K562 (cell line): ENCODE data around the gene TXK. TPM values are rescaled to one million over a fixed set of nuclear protein-coding genes. Genes with fewer than 3 reads are reported as not detected.

Experiments used
- ATAC-seq: fragments of 200-7000 bp; cut with Tn5 transposase; 3 replicates; pipeline ENCODE4 v1.9.1; 2020; ENCODE audit warnings: moderate library complexity
- BruUV-seq: library from RNA; stranded (reverse); fragments of 400-500 nt; replicated peaks from 2 replicates; lab custom pipeline; 2021; lab: Mats Ljungman, UMichigan
- CTCF ChIA-PET: fragments of 300-600 bp; formaldehyde crosslinking; extraction: SDS; loops from one replicate; lab custom pipeline; 2021; ENCODE audit warnings: low intra/inter-chr PET ratio; lab: Yijun Ruan, JAX
- POLR2A ChIA-PET: fragments of 300-600, 350-650 bp; sonication (Branson Sonifier 250); formaldehyde crosslinking; extraction: SDS; loops from one replicate; lab custom pipeline; 2021; ENCODE audit warnings: antibody characterized with exemption, inconsistent platforms; lab: Yijun Ruan, JAX
- DNase-seq, 4 experiments: peaks; one replicate each; pipeline versions ENCODE4 v3.0.0 to v3.0.0-alpha.2; 2011 to 2018; ENCODE audit warnings: low spot score in 3 of 4, mixed read lengths in 3 of 4; ENCODE audit errors: extremely low read depth in 1 of 4
- FAIRE-seq: peaks from 2 replicates; lab custom pipeline; 2011; peaks lifted over from hg19 to GRCh38; lab: Jason Lieb, UNC
- H2AFZ ChIP-seq: 2 replicates; pipeline ENCODE4 v1.6.0; 2011; ENCODE audit warnings: low read depth, low read length, control low read depth, inconsistent platforms
- H3K27ac ChIP-seq: fragments of 200-600 bp; 3 replicates; pipeline ENCODE4 v1.8.0; 2011; ENCODE audit warnings: low read depth, mild to moderate bottlenecking, control low read depth, inconsistent platforms, low read length, moderate library complexity, mixed read lengths; ENCODE audit errors: extremely low read depth
- H3K27me3 ChIP-seq, 2 experiments: fragments of 300-600 bp in 1 of 2; 2 replicates in 1 of 2; 3 replicates in 1 of 2; pipeline versions ENCODE4 v1.6.0 to v1.8.0; 2011; ENCODE audit warnings: inconsistent platforms in 2 of 2, low read length in 2 of 2, mild to moderate bottlenecking in 1 of 2, mixed read lengths in 1 of 2, moderate library complexity in 1 of 2; ENCODE audit not compliant: control insufficient read depth in 2 of 2, insufficient read depth in 2 of 2
- H3K36me3 ChIP-seq: fragments of 300-600 bp; 3 replicates; pipeline ENCODE4 v1.8.0; 2011; ENCODE audit warnings: mild to moderate bottlenecking, low read length, inconsistent platforms; ENCODE audit not compliant: control insufficient read depth, insufficient read depth
- H3K4me1 ChIP-seq, 2 experiments: fragments of 200-600 bp in 1 of 2; replicated peaks in 1 of 2; 2 replicates in 1 of 2; 3 replicates in 1 of 2; pipeline versions ENCODE4 v1.5.1 to v1.8.0; 2011; ENCODE audit warnings: inconsistent platforms in 2 of 2, low read length in 2 of 2, mild to moderate bottlenecking in 1 of 2, mixed read lengths in 1 of 2, moderate library complexity in 1 of 2; ENCODE audit not compliant: control insufficient read depth in 2 of 2, insufficient read depth in 2 of 2
- H3K4me2 ChIP-seq: 2 replicates; pipeline ENCODE4 v1.6.1; 2011; ENCODE audit warnings: low read length, control low read depth, inconsistent platforms, mixed read lengths; ENCODE audit not compliant: insufficient read depth
- H3K4me3 ChIP-seq: fragments of 200-600 bp; sonication (generic), shearing (Covaris generic); 2 replicates; pipeline ENCODE4 v1.5.1; 2016; ENCODE audit warnings: control low read depth, inconsistent platforms
- H3K79me2 ChIP-seq: fragments of 200-600 bp; 3 replicates; pipeline ENCODE4 v1.8.0; 2011; ENCODE audit warnings: low read length, inconsistent platforms; ENCODE audit not compliant: control insufficient read depth, insufficient read depth
- H3K9ac ChIP-seq, 2 experiments: 2 replicates each; pipeline versions ENCODE4 v1.6.0 to v1.6.1; 2011; ENCODE audit warnings: low read depth in 2 of 2, low read length in 2 of 2, control low read depth in 1 of 2, inconsistent platforms in 1 of 2, mild to moderate bottlenecking in 1 of 2, mixed read lengths in 1 of 2; ENCODE audit not compliant: insufficient read depth in 1 of 2
- H3K9me1 ChIP-seq: one replicate; pipeline ENCODE4 v1.6.0; 2011; ENCODE audit warnings: inconsistent platforms, mild to moderate bottlenecking, low read length, moderate library complexity; ENCODE audit not compliant: control insufficient read depth, insufficient read depth
- H3K9me3 ChIP-seq: replicated peaks from 2 replicates; pipeline ENCODE4 v1.5.1; 2011; ENCODE audit warnings: low read depth, low read length, inconsistent platforms; ENCODE audit not compliant: control insufficient read depth, insufficient read depth
- H4K20me1 ChIP-seq: replicated peaks from 2 replicates; pipeline ENCODE4 v1.6.1; 2011; ENCODE audit warnings: low read length, inconsistent platforms, mixed read lengths; ENCODE audit not compliant: control insufficient read depth, insufficient read depth
- CBX3 ChIP-seq, 2 experiments: IDR thresholded peaks; 1 replicate in 1 of 2; 2 replicates in 1 of 2; pipeline ENCODE4 v1.6.1; 2012; ENCODE audit warnings: inconsistent platforms in 2 of 2, low read length in 2 of 2, borderline replicate concordance in 1 of 2, control low read depth in 1 of 2
- NFRKB ChIP-seq: fragments of 450-650 bp; IDR thresholded peaks from 2 replicates; pipeline ENCODE4 v1.6.1; 2016; ENCODE audit warnings: low read depth
- NR2C2 ChIP-seq, 2 experiments: fragments of 200-800 bp in 1 of 2; sonication (Bioruptor generic) in 1 of 2; sonication (generic) in 1 of 2; formaldehyde crosslinking in 1 of 2; IDR thresholded peaks; 2 replicates each; pipeline versions ENCODE4 v1.6.1 to v1.8.0; 2016 to 2022; ENCODE audit warnings: mild to moderate bottlenecking in 1 of 2, missing compliant biosample characterization in 1 of 2, missing genetic modification characterization in 1 of 2, missing genetic modification reagents in 1 of 2
- PML ChIP-seq: IDR thresholded peaks from 2 replicates; pipeline ENCODE4 v1.6.1; 2012; ENCODE audit warnings: low read length, inconsistent platforms
- ZBTB17 ChIP-seq: fragments of 450-650 bp; formaldehyde crosslinking; IDR thresholded peaks from 2 replicates; pipeline ENCODE4 v1.4.0; 2020; ENCODE audit warnings: mild to moderate bottlenecking
- ZNF584 ChIP-seq: fragments of 200-800 bp; sonication (Bioruptor generic); IDR thresholded peaks from 2 replicates; pipeline ENCODE4 v1.6.1; 2016; ENCODE audit warnings: low read depth, mild to moderate bottlenecking, missing genetic modification characterization, missing compliant biosample characterization
- WGBS: fragments of 100-300 bp; shearing (Covaris generic); methylation state at CpG from one replicate; pipeline ENCODE4 v1.1.6; 2016; ENCODE audit warnings: low coverage, mixed read lengths; ENCODE audit not compliant: insufficient coverage; ENCODE audit errors: missing lambda C conversion rate; 5-methylcytosine and 5-hydroxymethylcytosine counted together
- in situ Hi-C: fragments of 300-500 bp; cut with MboI; formaldehyde crosslinking; loops from 4 replicates; pipeline ENCODE4 v1.15.0; 2018; ENCODE audit warnings: inconsistent platforms, mixed read lengths
- intact Hi-C: fragments of 100-400 bp; cut with micrococcal nuclease; formaldehyde crosslinking; loops from 2 replicates; pipeline ENCODE4 v1.14.2; 2022
- polyA plus RNA-seq, 8 experiments: library from polyadenylated mRNA; depleted of rRNA in 4 of 8; stranded (reverse) in 5 of 8; unstranded in 3 of 8; fragments of >200 nt; fragmentation: Nextera tagmentation in 2 of 8; fragmentation: Illumina TruSeq in 1 of 8; extraction: Ambion mirVana in 2 of 8; extraction: Trizol in 1 of 8; gene quantifications; 2 replicates each; pipeline versions ENCODE4 v1.2.1 to v1.2.3, GENCODE V29; 2011 to 2014; ENCODE audit warnings: inconsistent platforms in 1 of 8, missing spikeins in 1 of 8
- total RNA-seq, 7 experiments: library from RNA; depleted of rRNA in 6 of 7; stranded (reverse); fragments of >200 nt in 6 of 7; fragmentation: Illumina TruSeq in 2 of 7; extraction: Trizol in 2 of 7; gene quantifications; 2 replicates each; pipeline versions ENCODE4 v1.2.1 to v1.2.3, GENCODE V29; 2011 to 2021; ENCODE audit warnings: low replicate concordance in 1 of 7
- TF ChIP-seq, protein P1 (sequence below): fragments of 250-450 bp; sonication (Bioruptor Pico); IDR thresholded peaks from 2 replicates; pipeline ENCODE4 v1.4.0; 2020; ENCODE audit warnings: mild to moderate bottlenecking, moderate library complexity, borderline replicate concordance
- TF ChIP-seq, protein P2 (sequence below): sonication (generic); formaldehyde crosslinking; IDR thresholded peaks from 2 replicates; pipeline ENCODE4 v1.9.0; 2022; ENCODE audit warnings: mild to moderate bottlenecking, missing genetic modification reagents

TXK gene
- total and polyA plus RNA-seq, 9 of the 15 experiments (the other 6 are each of a cell fraction or from before 2014, with no cell fraction given) = 0.24 to 1.1 (median 0.45) TPM; not detected in 1

DNA sequence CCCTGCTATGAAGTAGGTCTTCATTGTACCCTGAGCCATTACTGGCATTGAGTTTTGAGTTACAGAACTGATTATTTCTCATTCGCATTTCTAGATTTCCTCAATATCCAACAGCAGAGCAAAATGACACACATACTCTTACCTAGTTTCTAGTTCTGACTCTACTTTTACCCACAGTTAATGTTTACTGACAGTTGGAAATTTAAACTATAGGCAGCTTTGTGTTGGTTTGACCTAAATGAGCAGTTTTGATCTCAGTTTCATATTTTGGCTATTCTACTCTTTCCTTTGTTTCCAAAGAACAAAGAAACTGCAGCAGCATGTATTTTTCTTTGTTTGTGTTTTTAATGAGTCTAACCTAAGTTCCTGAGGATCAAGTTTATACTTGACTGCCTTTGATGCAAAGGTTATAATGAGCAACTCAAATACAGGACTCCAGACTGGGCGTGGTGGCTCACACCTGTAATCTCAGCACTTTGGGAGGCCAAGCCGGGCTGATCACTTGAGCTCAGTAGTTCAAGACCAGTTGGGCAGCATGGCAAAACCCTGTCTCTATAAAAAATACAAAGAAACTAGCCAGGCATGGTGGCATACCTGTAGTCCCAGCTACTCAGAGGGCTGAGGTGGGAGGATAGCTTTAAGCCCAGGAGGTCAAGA lies 30.4 kb downstream of the TXK start:
- Histone ChIP-seq H4K20me1 (no peaks in the 10 kb centered on the region), H3K79me2 (no peaks in the 10 kb centered on the region), H3K4me2 (no peak overlapping the region), H3K36me3 (no peaks in the 10 kb centered on the region), H3K9ac (no peak overlapping the region), H3K4me3 (no peak overlapping the region), H3K9me1 (no peaks in the 10 kb centered on the region), H2AFZ (no peak overlapping the region), H3K9me3 (no peaks in the 10 kb centered on the region), H3K27ac (no peak overlapping the region), H3K4me1 (no peaks in the 10 kb centered on the region), H3K27me3 (no peaks in the 10 kb centered on the region)
- DNase-seq (no peak), ATAC-seq (no peak), FAIRE-seq (peak; percentile 26)
- WGBS = 65% methylated on average over 3 of the region's 3 CpGs
- TF ChIP-seq NR2C2 (CRISPR knock-in tag; IDR thresholded peaks at IDR 0.05) = no peak
- no peak for TF ChIP-seq NR2C2 (tag; IDR thresholded peaks at IDR 0.05)
- TF ChIP-seq NFRKB = no peak
- TF ChIP-seq ZNF584 (CRISPR knock-in tag) = no peak
- TF ChIP-seq, protein P1, sequence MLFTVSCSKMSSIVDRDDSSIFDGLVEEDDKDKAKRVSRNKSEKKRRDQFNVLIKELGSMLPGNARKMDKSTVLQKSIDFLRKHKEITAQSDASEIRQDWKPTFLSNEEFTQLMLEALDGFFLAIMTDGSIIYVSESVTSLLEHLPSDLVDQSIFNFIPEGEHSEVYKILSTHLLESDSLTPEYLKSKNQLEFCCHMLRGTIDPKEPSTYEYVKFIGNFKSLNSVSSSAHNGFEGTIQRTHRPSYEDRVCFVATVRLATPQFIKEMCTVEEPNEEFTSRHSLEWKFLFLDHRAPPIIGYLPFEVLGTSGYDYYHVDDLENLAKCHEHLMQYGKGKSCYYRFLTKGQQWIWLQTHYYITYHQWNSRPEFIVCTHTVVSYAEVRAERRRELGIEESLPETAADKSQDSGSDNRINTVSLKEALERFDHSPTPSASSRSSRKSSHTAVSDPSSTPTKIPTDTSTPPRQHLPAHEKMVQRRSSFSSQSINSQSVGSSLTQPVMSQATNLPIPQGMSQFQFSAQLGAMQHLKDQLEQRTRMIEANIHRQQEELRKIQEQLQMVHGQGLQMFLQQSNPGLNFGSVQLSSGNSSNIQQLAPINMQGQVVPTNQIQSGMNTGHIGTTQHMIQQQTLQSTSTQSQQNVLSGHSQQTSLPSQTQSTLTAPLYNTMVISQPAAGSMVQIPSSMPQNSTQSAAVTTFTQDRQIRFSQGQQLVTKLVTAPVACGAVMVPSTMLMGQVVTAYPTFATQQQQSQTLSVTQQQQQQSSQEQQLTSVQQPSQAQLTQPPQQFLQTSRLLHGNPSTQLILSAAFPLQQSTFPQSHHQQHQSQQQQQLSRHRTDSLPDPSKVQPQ = no peak
- TF ChIP-seq, protein P2, sequence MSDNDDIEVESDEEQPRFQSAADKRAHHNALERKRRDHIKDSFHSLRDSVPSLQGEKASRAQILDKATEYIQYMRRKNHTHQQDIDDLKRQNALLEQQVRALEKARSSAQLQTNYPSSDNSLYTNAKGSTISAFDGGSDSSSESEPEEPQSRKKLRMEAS (CRISPR knock-in tag) = no peak
- TF ChIP-seq PML = no peak
- TF ChIP-seq ZBTB17 (CRISPR knock-in tag) = no peak
- TF ChIP-seq CBX3 (IDR thresholded peaks at IDR 0.05; ENCODE audit: borderline replicate concordance in 1 of 2, low read length in 2 of 2) = no peak
- intact Hi-C loops = no loop called here
- CTCF ChIA-PET = no interaction called here
- no TSS peak for BruUV-seq
- POLR2A ChIA-PET = no interaction called here
- in situ Hi-C loops = no loop called here
